OCI-M2 (cell line): ENCODE results near the gene WDR20.

Experiments
- DNase-seq: peaks from one replicate; lab custom pipeline; 2025; ENCODE audit not compliant: unreplicated experiment; lab: John Stamatoyannopoulos, UW

The WDR20 gene

GRCh38 chr14:102215576-102216250, 76.0 kb downstream of the WDR20 start:
- no peak for DNase-seq

- no peak for DNase-seq
These were observed 77.7 kb downstream of the WDR20 start for GRCh38 chr14:102217399-102217798.

- no peak for DNase-seq
These were observed 78.3 kb downstream of the WDR20 start for GRCh38 chr14:102217987-102218421.

- no peak for DNase-seq
These were observed 79.0 kb downstream of the WDR20 start for GRCh38 chr14:102218688-102219087.

GRCh38 chr14:102219316-102219715, 79.6 kb downstream of the WDR20 start:
- no peak for DNase-seq

GRCh38 chr14:102220031-102220430, 80.3 kb downstream of the WDR20 start:
- no peak for DNase-seq

GRCh38 chr14:102221026-102221425, 81.3 kb downstream of the WDR20 start:
- DNase-seq: no peak

GRCh38 chr14:102222009-102222575, 82.4 kb downstream of the WDR20 start:
- no peak for DNase-seq

GRCh38 chr14:102222751-102223150, 83.1 kb downstream of the WDR20 start:
- DNase-seq: no peak

- DNase-seq: no peak
These were observed 84.0 kb downstream of the WDR20 start for GRCh38 chr14:102223682-102224081.

- DNase-seq: no peak
These were observed 85.7 kb downstream of the WDR20 start for GRCh38 chr14:102225386-102225785.

- DNase-seq: no peak
These were observed 86.2 kb downstream of the WDR20 start for GRCh38 chr14:102225936-102226335.

- DNase-seq: no peak
These were observed 86.8 kb downstream of the WDR20 start for GRCh38 chr14:102226356-102227125.

- no peak for DNase-seq
These were observed 87.7 kb downstream of the WDR20 start for GRCh38 chr14:102227184-102227964.

GRCh38 chr14:102229071-102229738, 89.5 kb downstream of the WDR20 start:
- DNase-seq: no peak

- DNase-seq: no peak
These were observed 90.0 kb downstream of the WDR20 start for GRCh38 chr14:102229739-102230092.

- DNase-seq: no peak
These were observed 90.9 kb downstream of the WDR20 start for GRCh38 chr14:102230481-102231210.

- no peak for DNase-seq
These were observed 92.0 kb downstream of the WDR20 start for GRCh38 chr14:102231476-102232347.

GRCh38 chr14:102232348-102232625, 92.6 kb downstream of the WDR20 start:
- DNase-seq: no peak

GRCh38 chr14:102233081-102233480, 93.4 kb downstream of the WDR20 start:
- no peak for DNase-seq
